Tibial artery (tissue), 4 donors: ENCODE measurements around the gene SUB1.
"Not testable (repeated sequence)": the region's sequence is repeated elsewhere in the genome, so short reads cannot be mapped to it uniquely, and the experiment has no call there.

Experiments used
- DNase-seq, 2 donors: peaks; one replicate each; pipeline ENCODE4 v3.0.0-alpha.2; 2019
- H3K27ac ChIP-seq, 2 donors: fragments of 200-600 bp; sonication (generic) in 1 of 2; 1 replicate in 1 of 2; 2 replicates in 1 of 2; pipeline ENCODE4 v1.5.1; 2018 to 2019; ENCODE audit warnings: mild to moderate bottlenecking in 1 of 2
- H3K27me3 ChIP-seq, 2 donors: fragments of 200-600 bp; sonication (generic) in 1 of 2; one replicate each; pipeline versions ENCODE4 v1.5.1 to v1.6.0; 2016 to 2019
- H3K36me3 ChIP-seq, 3 donors: fragments of 200-600 bp; sonication (generic) in 2 of 3; one replicate each; pipeline ENCODE4 v1.5.1; 2016 to 2019; ENCODE audit warnings: mild to moderate bottlenecking in 2 of 3
- H3K4me1 ChIP-seq, 4 donors: fragments of 200-600 bp; sonication (generic) in 2 of 4; 1 replicate in 3 of 4; 2 replicates in 1 of 4; pipeline ENCODE4 v1.5.1; 2016 to 2019
- H3K4me3 ChIP-seq, 2 donors: fragments of 200-600 bp; sonication (generic) in 1 of 2; 1 replicate in 1 of 2; 2 replicates in 1 of 2; pipeline ENCODE4 v1.5.1; 2018 to 2019; ENCODE audit warnings: mild to moderate bottlenecking in 2 of 2
- H3K9me3 ChIP-seq, 3 donors: fragments of 200-600 bp; sonication (generic) in 1 of 3; one replicate each; pipeline ENCODE4 v1.5.1; 2016 to 2019
- intact Hi-C: fragments of 100-400 bp; cut with DNase I; formaldehyde crosslinking; loops from one replicate; pipeline ENCODE4 v1.15.0; 2023; ENCODE audit warnings: low total_unique reads
- TF ChIP-seq, protein P1 (sequence below), 2 experiments: fragments of 200-600 bp in 1 of 2; fragments of 450-650 bp in 1 of 2; IDR thresholded peaks; one replicate each; pipeline ENCODE4 v1.5.1; 2017 to 2019; ENCODE audit warnings: antibody characterized with exemption in 2 of 2, mild to moderate bottlenecking in 1 of 2, moderate library complexity in 1 of 2

The SUB1 gene

GRCh38 chr5:32571128-32571527, 14.2 kb upstream of the SUB1 start:
- DNase-seq, result no peak
- H3K36me3 ChIP-seq, result no peaks in the 10 kb centered on the region
- no peak overlapping the region for H3K4me3 ChIP-seq
- H3K27me3 ChIP-seq, result no peaks in the 10 kb centered on the region
- H3K27ac ChIP-seq, result no peak overlapping the region
- no peaks in the 10 kb centered on the region for H3K9me3 ChIP-seq
- TF ChIP-seq, protein P1, sequence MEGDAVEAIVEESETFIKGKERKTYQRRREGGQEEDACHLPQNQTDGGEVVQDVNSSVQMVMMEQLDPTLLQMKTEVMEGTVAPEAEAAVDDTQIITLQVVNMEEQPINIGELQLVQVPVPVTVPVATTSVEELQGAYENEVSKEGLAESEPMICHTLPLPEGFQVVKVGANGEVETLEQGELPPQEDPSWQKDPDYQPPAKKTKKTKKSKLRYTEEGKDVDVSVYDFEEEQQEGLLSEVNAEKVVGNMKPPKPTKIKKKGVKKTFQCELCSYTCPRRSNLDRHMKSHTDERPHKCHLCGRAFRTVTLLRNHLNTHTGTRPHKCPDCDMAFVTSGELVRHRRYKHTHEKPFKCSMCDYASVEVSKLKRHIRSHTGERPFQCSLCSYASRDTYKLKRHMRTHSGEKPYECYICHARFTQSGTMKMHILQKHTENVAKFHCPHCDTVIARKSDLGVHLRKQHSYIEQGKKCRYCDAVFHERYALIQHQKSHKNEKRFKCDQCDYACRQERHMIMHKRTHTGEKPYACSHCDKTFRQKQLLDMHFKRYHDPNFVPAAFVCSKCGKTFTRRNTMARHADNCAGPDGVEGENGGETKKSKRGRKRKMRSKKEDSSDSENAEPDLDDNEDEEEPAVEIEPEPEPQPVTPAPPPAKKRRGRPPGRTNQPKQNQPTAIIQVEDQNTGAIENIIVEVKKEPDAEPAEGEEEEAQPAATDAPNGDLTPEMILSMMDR (IDR thresholded peaks at IDR 0.05), result no peak
- intact Hi-C loops, result no loop called here
- H3K4me1 ChIP-seq, result no peaks in the 10 kb centered on the region

DNA sequence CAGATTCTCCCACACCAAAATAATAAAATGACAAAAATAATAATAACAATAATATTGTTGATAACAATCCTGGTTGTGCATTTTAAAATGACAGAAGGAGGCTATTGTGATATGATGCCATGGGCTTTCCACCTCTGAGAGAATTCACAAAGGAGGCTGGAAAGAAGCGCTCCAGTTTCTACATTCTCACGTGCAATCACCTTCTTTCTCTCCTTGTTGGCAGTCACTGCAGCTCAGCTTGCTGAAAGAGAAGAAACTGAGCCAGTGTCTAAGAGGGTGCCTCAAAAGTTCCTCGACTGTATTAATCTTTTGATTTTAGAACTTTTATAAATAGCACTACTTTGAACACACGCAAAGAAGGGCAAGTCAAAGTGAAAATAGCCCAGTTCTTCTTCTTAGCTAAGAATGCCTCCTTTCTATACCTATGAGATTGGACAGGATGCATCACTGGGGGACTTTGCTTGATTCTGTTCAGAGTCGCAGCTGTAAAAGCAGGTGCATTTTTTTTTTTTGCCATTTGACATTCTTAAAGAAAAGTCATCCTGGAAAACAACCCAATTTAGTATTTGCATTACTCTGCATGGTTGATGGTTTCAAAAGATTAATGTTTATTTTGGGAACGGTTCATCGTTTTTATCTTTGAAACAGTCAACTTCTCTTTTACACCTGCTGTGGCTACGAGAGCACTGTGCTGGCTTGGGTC, 12.4 kb upstream of the SUB1 start:
- Histone ChIP-seq H3K27ac (no peak overlapping the region), H3K27me3 (no peaks in the 10 kb centered on the region), H3K4me3 (no peak overlapping the region), H3K9me3 (no peaks in the 10 kb centered on the region), H3K4me1 (no peaks in the 10 kb centered on the region), H3K36me3 (no peaks in the 10 kb centered on the region)
- no peak for DNase-seq
- intact Hi-C loops, result no loop called here
- TF ChIP-seq, protein P1 (IDR thresholded peaks at IDR 0.05), result no peak

GRCh38 chr5:32573481-32573854, 11.9 kb upstream of the SUB1 start:
- H3K4me3 ChIP-seq, H3K27me3 ChIP-seq, intact Hi-C loops, H3K9me3 ChIP-seq, H3K36me3 ChIP-seq, H3K4me1 ChIP-seq, DNase-seq, H3K27ac ChIP-seq: not testable (repeated sequence)

- no peaks in the 10 kb centered on the region for H3K9me3 ChIP-seq
- H3K36me3 ChIP-seq, result no peaks in the 10 kb centered on the region
- no peak overlapping the region for H3K4me3 ChIP-seq
- TF ChIP-seq, protein P1 (IDR thresholded peaks at IDR 0.05), result no peak
- intact Hi-C loops, result no loop called here
- DNase-seq, result no peak
- no peaks in the 10 kb centered on the region for H3K4me1 ChIP-seq
- no peaks in the 10 kb centered on the region for H3K27me3 ChIP-seq
- H3K27ac ChIP-seq, result no peak overlapping the region
Observed at GRCh38 chr5:32574540-32575175, 10.7 kb upstream of the SUB1 start.

GRCh38 chr5:32578363-32578762, 7.0 kb upstream of the SUB1 start:
- intact Hi-C loops, result no loop called here
- Histone ChIP-seq H3K36me3 (no peaks in the 10 kb centered on the region), H3K27ac (no peak overlapping the region), H3K27me3 (no peaks in the 10 kb centered on the region), H3K4me3 (no peak overlapping the region), H3K9me3 (no peaks in the 10 kb centered on the region), H3K4me1 (no peaks in the 10 kb centered on the region)
- DNase-seq, result no peak
- TF ChIP-seq, protein P1 (IDR thresholded peaks at IDR 0.05), result no peak

GRCh38 chr5:32578764-32579163, 6.6 kb upstream of the SUB1 start:
- Histone ChIP-seq H3K27ac (no peak overlapping the region), H3K9me3 (no peaks in the 10 kb centered on the region), H3K27me3 (no peaks in the 10 kb centered on the region), H3K4me3 (no peak overlapping the region), H3K36me3 (no peaks in the 10 kb centered on the region), H3K4me1 (no peaks in the 10 kb centered on the region)
- TF ChIP-seq, protein P1 (IDR thresholded peaks at IDR 0.05), result no peak
- intact Hi-C loops, result no loop called here
- no peak for DNase-seq
